Suppressor macrophage (primary cell): Measurements from ENCODE around the gene WASL.
"Not testable (repeated sequence)": the region's sequence is repeated elsewhere in the genome, so short reads cannot be mapped to it uniquely, and the experiment has no call there.

Experiments
- DNase-seq, 4 experiments: peaks; one replicate each; pipeline ENCODE4 v3.0.0-alpha.2; 2020 to 2022

WASL gene

GRCh38 chr7:123769371-123769770, 20.6 kb upstream of the WASL start:
- DNase-seq: peak; percentile 57 to 79 (median 65)

DNA sequence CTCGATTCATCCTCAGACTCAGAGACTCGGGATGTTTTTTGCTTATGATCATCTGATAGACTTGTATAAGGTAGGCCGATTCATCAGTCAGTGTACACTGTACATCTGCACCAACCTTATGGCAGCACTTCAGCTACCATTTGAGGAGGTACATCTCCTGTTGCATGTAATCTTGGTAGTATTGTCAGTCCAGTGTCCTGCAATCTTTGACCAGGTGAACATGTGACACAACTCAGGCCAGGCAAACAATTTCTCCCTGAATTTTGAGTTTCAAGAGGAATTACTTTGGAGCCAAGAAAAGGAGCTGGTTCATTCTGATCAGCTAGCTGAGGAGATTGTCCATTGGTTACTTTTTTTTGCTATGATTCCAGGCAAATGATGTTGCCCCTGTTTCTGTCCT, 19.7 kb upstream of the WASL start:
- DNase-seq: no peak

DNA sequence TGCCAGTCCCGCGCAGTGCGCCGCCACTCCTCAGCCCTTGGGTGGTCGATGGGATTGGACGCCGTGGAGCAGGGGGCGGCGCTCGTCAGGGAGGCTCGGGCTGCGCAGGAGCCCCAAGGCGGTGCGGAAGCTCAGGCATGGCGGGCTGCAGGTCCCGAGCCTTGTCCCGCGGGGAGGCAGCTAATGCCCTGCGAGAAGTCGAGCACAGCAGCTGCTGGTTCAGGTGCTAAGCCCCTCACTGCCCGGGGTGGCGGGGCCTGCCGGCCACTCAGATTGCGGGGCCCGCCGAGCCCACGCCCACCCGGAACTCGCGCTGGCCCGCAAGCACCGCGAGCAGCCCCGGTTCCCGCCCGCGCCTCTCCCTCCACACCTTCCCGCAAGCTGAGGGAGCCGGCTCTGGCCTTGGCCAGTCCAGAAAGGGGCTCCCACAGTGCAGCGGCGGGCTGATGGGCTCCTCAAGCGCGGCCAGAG, 14.4 kb upstream of the WASL start:
- DNase-seq: no peak

DNA sequence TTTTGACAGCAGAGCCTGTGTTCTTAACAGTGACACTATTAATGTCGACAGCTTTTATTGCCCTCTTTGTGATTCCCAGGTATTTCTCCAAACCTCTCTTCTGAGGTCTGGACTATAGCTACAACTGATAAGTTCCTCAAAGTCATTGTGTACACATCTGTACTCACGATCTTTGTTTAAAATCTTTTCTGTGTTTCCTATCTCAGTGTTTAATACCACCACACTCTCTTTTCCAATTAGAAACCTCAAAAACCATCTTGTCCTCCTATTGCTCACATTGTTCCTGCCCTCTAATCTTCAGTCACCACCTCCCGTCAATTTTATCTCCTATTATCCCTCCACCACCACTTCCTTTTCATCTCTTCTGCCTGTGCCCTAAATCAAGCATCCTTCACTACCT, 12.9 kb upstream of the WASL start:
- DNase-seq: no peak

DNA sequence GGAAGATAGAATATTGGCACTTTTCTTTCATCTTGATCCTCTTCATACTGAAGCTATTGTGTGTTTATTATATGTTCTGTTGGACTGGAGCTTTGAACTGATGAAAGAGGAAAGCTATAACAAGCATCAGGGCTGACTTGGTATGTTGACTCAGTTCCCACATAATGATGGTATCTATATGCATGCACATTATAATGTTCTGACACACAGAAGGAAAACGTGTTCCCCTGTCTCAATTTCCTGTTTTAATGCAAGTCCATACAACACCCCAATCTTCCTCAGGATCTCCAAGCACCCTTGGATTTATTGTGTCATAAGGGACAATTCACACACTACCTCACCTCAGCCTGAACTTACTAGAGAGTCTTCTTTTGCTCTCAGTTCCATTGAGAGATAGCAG, 8.3 kb upstream of the WASL start:
- peak in 1 of 4 experiments; percentile 24 for DNase-seq

GRCh38 chr7:123755338-123755737, 6.5 kb upstream of the WASL start:
- no peak for DNase-seq

DNA sequence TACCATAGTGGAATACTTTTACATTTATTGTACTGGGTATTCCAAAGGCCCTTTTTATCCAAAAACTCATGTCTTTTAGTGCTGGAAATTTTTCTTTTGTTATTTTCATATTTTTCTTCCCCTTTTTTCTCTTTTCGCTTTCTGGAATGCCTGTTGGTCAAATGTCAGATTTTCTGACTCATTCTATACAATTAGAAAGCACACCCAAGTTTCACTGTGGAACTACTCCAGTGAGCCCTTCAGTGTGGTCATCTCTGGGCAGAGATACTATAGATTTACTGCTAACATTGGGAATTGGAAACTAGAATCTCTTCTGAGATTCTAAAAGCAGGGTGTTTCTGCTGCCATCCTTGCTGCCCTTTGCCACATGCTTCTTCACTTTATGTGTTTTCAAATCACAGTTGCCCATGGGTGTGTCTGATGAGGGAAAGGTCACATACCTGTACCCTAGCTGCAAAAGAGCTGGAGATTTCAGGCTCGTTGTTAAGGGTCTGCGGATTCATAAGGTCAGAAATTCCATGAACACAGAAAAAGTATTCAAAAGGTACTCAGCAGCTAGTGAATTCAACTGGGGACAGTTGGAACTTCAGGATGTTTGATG, 5.6 kb upstream of the WASL start:
- peak in 3 of 4 experiments; percentile 42 to 71 (median 66) for DNase-seq

- DNase-seq: no peak
These were observed 3.7 kb upstream of the WASL start for GRCh38 chr7:123752534-123752933.

DNA sequence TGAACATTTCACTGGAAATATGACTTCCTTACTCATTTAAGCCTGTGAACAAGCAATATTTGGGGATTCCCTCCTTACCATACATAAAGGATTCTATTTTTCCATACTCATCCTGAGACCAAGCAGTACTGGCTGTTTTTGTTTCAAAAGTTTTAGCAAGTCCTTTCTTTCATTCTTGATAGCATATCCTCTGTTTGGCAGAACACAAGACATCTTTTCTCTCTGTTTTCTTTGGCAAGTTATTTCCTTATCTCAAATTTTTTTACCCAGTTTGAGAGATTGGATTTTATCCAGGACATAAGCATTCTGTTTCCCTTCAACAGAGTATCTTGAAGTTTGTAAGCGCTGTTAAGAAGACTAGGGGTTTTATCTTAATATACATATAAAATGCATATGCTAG, 3.0 kb upstream of the WASL start:
- no peak for DNase-seq

DNA sequence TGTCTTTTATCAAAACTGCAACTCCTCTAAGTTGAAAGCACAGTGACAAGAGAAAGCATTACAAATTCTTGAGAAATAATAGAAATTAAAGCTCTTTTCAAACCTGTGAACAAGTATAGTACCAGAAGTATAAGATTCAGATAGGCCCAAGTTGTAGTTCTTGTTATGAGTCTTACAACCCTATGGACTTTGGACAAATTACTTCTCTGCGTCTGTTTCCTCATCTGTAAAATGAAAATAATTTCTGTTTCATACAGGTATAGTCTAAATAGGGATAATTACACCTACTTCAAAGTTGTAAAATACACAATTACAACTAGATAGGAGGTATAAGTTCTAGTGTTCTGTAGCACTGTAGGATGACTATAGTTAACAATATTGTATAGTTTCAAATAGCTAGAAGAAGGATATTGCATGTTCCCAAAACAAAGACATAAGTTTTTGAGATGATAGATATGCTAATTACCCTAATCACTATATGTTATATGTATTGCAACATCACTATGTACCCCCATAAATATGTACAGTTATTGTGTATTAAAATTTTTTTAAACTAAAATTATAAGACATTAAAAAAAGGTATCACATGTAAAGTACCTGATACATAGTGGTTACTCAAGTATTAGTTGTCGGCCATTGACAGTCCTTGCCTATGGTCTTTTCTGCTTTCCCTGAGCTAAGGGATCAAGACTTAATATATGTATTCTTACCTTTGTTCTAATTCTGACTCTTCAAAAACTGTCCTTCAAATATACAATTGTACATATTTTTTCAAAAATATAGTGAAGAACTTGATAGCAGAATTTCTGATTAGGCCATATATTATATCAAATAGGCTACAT, 1.8 kb upstream of the WASL start:
- no peak for DNase-seq

DNA sequence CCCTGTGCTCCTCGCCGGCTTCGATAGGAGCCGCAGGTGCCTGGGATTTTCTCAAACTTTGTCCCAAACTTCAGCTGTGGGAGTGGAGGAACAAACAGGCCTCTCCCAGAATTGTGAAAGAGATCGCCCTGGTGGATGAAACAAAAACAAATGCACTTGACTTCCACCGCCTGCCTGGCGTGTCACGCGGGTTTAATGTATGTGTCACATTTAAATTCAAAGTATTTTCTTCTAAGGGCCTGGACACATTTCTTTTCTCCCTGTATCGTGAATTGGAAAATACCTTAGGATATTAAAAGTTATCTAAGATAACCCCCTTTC, 694 bp upstream of the WASL start:
- peak; percentile 79 to 89 (median 86) for DNase-seq

- peak; percentile 59 to 77 (median 61) for DNase-seq
These were observed 551 bp downstream of the WASL start for GRCh38 chr7:123748171-123748733.

DNA sequence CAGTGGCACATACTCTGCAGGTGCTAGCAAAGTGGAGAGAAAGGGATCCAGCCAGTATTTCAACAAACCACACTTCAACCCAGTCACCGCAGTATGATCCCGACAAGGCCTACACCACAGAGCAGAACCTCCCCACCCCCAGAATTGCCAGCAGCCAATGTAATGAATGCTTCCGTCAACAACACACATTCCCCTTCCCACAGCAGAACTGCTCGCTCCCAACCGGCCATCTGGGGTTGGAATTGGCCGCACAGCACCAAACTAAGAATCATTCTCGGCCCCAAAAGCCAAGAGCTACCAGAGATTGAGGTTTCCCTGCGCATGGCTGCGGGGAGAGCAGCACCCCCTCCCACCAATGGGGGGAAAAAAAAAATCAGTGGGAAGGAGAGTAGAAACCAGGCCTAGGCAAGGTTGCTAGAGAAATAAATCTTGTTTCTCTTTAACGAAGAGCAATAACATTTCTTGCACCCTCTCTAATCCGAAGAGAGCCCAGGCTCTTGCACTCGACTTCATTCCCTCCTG, 1.1 kb downstream of the WASL start:
- peak; percentile 77 to 87 (median 84) for DNase-seq

GRCh38 chr7:123746931-123747488, 1.8 kb downstream of the WASL start:
- no peak for DNase-seq

DNA sequence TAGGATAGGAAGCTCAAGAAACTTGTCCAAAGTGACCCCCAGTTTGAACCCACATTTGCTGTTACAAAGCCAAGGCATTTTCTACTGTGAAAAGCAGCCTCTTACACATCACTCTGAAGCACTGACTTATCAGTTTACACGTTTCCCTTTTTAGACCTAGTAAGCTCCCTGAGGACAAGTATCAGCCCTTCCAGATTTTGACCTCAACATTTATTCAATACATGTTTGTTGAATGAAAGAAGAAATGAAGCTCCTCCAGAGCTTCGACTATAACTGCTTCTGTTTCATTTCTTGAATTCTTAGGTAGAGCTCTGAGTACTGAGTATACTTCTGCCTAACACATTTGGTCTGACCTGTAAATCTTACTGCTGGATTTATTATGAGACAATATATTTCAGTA, 2.7 kb downstream of the WASL start:
- no peak for DNase-seq

GRCh38 chr7:123745437-123745836, 3.4 kb downstream of the WASL start:
- DNase-seq: no peak

- DNase-seq: no peak
These were observed 4.4 kb downstream of the WASL start for GRCh38 chr7:123744416-123744815.

GRCh38 chr7:123741940-123742339, 6.9 kb downstream of the WASL start:
- no peak for DNase-seq

- DNase-seq: no peak
These were observed 10.0 kb downstream of the WASL start for GRCh38 chr7:123738808-123739207.

DNA sequence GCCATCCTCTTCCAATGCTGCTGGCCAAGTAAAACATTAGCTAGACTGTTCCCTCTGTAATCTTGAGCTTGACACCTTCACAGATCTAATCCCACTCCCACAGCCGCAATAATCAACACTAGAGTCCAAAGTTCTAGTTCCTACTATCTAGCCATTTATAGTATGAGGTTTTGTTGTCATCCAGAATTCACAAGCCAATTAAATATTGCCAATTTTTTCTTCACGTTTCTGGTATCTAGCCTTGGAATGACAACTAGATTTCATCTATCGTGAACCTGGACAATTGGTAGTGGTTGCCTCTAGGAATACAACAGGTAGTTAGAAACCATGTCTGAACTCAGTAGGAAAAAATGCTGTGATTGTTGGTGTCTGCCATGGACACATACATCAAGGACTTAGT, 10.4 kb downstream of the WASL start:
- no peak for DNase-seq

- DNase-seq: not testable (repeated sequence)
These were observed 11.6 kb downstream of the WASL start for GRCh38 chr7:123737168-123737674.

GRCh38 chr7:123735539-123735938, 13.3 kb downstream of the WASL start:
- DNase-seq: no peak

GRCh38 chr7:123734498-123734897, 14.3 kb downstream of the WASL start:
- no peak for DNase-seq
